Body of pancreas (tissue), 4 donors: ENCODE results near the gene CORIN. TPM values are rescaled to one million over a fixed set of nuclear protein-coding genes. Genes with fewer than 3 reads are reported as not detected.

Experiments
- ATAC-seq: fragments of 150-250 bp; one replicate; pipeline ENCODE4 v1.9.1; 2016
- DNase-seq, 4 donors: peaks; one replicate each; pipeline ENCODE4 v3.0.0-alpha.2; 2019
- H3K27ac ChIP-seq, 4 donors: fragments of 200-600 bp; sonication (generic); 1 replicate in 3 of 4; 2 replicates in 1 of 4; pipeline versions ENCODE4 v1.5.1 to v1.6.1; 2016 to 2019; ENCODE audit warnings: mild to moderate bottlenecking in 1 of 4, mixed read lengths in 1 of 4, moderate library complexity in 1 of 4
- H3K27me3 ChIP-seq, 2 donors: fragments of 200-600 bp; sonication (generic); one replicate each; pipeline ENCODE4 v1.6.0; 2016; ENCODE audit warnings: mild to moderate bottlenecking in 1 of 2
- H3K36me3 ChIP-seq, 2 donors: fragments of 200-600 bp; sonication (generic); replicated peaks in 1 of 2; 2 replicates each; pipeline ENCODE4 v1.5.1; 2016; ENCODE audit warnings: low read depth in 2 of 2; ENCODE audit not compliant: insufficient read depth in 1 of 2
- H3K4me1 ChIP-seq: fragments of 200-600 bp; sonication (generic); one replicate; pipeline ENCODE4 v1.6.0; 2016
- H3K4me3 ChIP-seq, 2 donors: fragments of 200-600 bp; sonication (generic); 1 replicate in 1 of 2; 2 replicates in 1 of 2; pipeline ENCODE4 v1.5.1; 2016 to 2019
- H3K9me3 ChIP-seq, 3 donors: fragments of 200-600 bp; sonication (generic); 1 replicate in 2 of 3; 2 replicates in 1 of 3; pipeline ENCODE4 v1.5.1; 2016
- POLR2A ChIP-seq, 3 donors: fragments of 450-650 bp; IDR thresholded peaks; one replicate each; pipeline ENCODE4 v1.6.1; 2016; ENCODE audit warnings: antibody characterized with exemption in 3 of 3, mild to moderate bottlenecking in 2 of 3
- WGBS, 2 donors: methylation state at CpG; one replicate each; pipeline ENCODE4 v1.1.5; 2017; 5-methylcytosine and 5-hydroxymethylcytosine counted together
- intact Hi-C: fragments of 100-400 bp; cut with DNase I; formaldehyde crosslinking; loops from one replicate; pipeline ENCODE4 v1.15.1; 2023
- total RNA-seq, 2 donors: library from RNA; depleted of rRNA; stranded (reverse); fragments of >200 nt; gene quantifications; one replicate each; pipeline ENCODE4 v1.1.0, GENCODE V29; 2016
- TF ChIP-seq, protein P1 (sequence below), 7 experiments: fragments of 450-650 bp in 4 of 7; fragments of 200-600 bp in 3 of 7; sonication (generic) in 3 of 7; IDR thresholded peaks; one replicate each; pipeline ENCODE4 v1.5.1; 2016 to 2019; ENCODE audit warnings: antibody characterized with exemption in 7 of 7

The CORIN gene
- total RNA-seq, 2 donors from 2014 or later, result 0.33 to 1.3 TPM

- no peak for ATAC-seq
- DNase-seq, result no peak
- no peak overlapping the region for H3K4me3 ChIP-seq
- H3K36me3 ChIP-seq, result no peaks in the 10 kb centered on the region
- no peak overlapping the region for H3K27ac ChIP-seq
- intact Hi-C loops, result no loop called here
- TF ChIP-seq, protein P1, sequence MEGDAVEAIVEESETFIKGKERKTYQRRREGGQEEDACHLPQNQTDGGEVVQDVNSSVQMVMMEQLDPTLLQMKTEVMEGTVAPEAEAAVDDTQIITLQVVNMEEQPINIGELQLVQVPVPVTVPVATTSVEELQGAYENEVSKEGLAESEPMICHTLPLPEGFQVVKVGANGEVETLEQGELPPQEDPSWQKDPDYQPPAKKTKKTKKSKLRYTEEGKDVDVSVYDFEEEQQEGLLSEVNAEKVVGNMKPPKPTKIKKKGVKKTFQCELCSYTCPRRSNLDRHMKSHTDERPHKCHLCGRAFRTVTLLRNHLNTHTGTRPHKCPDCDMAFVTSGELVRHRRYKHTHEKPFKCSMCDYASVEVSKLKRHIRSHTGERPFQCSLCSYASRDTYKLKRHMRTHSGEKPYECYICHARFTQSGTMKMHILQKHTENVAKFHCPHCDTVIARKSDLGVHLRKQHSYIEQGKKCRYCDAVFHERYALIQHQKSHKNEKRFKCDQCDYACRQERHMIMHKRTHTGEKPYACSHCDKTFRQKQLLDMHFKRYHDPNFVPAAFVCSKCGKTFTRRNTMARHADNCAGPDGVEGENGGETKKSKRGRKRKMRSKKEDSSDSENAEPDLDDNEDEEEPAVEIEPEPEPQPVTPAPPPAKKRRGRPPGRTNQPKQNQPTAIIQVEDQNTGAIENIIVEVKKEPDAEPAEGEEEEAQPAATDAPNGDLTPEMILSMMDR (IDR thresholded peaks at IDR 0.05), result no peak
- TF ChIP-seq POLR2A (IDR thresholded peaks at IDR 0.05), result no peak
- H3K9me3 ChIP-seq, result no peaks in the 10 kb centered on the region
- no peaks in the 10 kb centered on the region for H3K4me1 ChIP-seq
- H3K27me3 ChIP-seq, result no peaks in the 10 kb centered on the region
These were observed 213.8 kb downstream of the CORIN start for GRCh38 chr4:47624031-47624441.

- intact Hi-C loops, result no loop called here
- Histone ChIP-seq H3K9me3 (no peaks in the 10 kb centered on the region), H3K4me1 (no peaks in the 10 kb centered on the region), H3K27me3 (no peaks in the 10 kb centered on the region), H3K4me3 (no peak overlapping the region), H3K27ac (no peak overlapping the region), H3K36me3 (no peaks in the 10 kb centered on the region)
- 83 to 86% methylated on average over 1 of the region's 1 CpG for WGBS, 2 donors
- TF ChIP-seq POLR2A (IDR thresholded peaks at IDR 0.05), result no peak
- TF ChIP-seq, protein P1 (IDR thresholded peaks at IDR 0.05), result no peak
- ATAC-seq (no peak), DNase-seq (no peak)
These were observed 216.7 kb downstream of the CORIN start for GRCh38 chr4:47621181-47621580.

DNA sequence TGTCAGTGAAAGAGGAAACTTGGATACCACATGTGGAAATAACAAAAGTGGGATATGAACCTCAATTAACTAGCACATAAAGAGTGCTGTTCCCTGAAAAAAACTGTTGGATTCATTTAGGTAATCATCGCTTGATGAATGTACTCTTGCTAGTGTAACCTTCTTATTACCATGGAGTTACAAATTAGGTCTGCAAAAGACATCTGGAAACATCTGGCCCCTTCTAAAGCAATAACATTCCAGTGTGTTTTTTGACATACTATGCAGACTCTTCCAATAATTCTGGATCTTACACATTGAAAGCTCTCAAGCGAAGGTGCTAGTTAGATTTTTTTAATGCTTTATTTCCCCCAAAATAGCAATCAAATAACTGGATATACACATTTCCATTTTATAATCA lies 218.2 kb downstream of the CORIN start:
- Histone ChIP-seq H3K27me3 (no peaks in the 10 kb centered on the region), H3K9me3 (no peaks in the 10 kb centered on the region), H3K4me1 (no peaks in the 10 kb centered on the region), H3K4me3 (no peak overlapping the region), H3K36me3 (no peaks in the 10 kb centered on the region), H3K27ac (no peak overlapping the region)
- ATAC-seq (no peak), DNase-seq (no peak)
- 88% methylated on average over 2 of the region's 2 CpGs for WGBS, 2 donors
- intact Hi-C loops, result no loop called here
- TF ChIP-seq POLR2A (IDR thresholded peaks at IDR 0.05), result no peak
- TF ChIP-seq, protein P1 (IDR thresholded peaks at IDR 0.05), result no peak

- H3K4me3 ChIP-seq, result no peak overlapping the region
- H3K4me1 ChIP-seq, result no peaks in the 10 kb centered on the region
- no peak for ATAC-seq
- no peak overlapping the region for H3K27ac ChIP-seq
- no peaks in the 10 kb centered on the region for H3K9me3 ChIP-seq
- no peaks in the 10 kb centered on the region for H3K27me3 ChIP-seq
- no peak for DNase-seq
- intact Hi-C loops, result no loop called here
- TF ChIP-seq, protein P1 (IDR thresholded peaks at IDR 0.05), result no peak
- no peak for TF ChIP-seq POLR2A (IDR thresholded peaks at IDR 0.05)
- no peaks in the 10 kb centered on the region for H3K36me3 ChIP-seq
These were observed 220.3 kb downstream of the CORIN start for GRCh38 chr4:47617607-47618006.

- intact Hi-C loops, result no loop called here
- no peak overlapping the region for H3K27ac ChIP-seq
- H3K9me3 ChIP-seq, result no peaks in the 10 kb centered on the region
- H3K36me3 ChIP-seq, result no peaks in the 10 kb centered on the region
- H3K4me3 ChIP-seq, result no peak overlapping the region
- DNase-seq (no peak), ATAC-seq (no peak)
- H3K27me3 ChIP-seq, result no peaks in the 10 kb centered on the region
- TF ChIP-seq POLR2A (IDR thresholded peaks at IDR 0.05), result no peak
- TF ChIP-seq, protein P1 (IDR thresholded peaks at IDR 0.05), result no peak
- 67 to 80% methylated on average over 4 of the region's 4 CpGs for WGBS, 2 donors
- no peaks in the 10 kb centered on the region for H3K4me1 ChIP-seq
These were observed 222.5 kb downstream of the CORIN start for GRCh38 chr4:47615385-47615784.
